Nephron progenitor cell (in vitro differentiated cells): ENCODE results near the gene ALOX12B.

Experiments used
- DNase-seq: peaks from one replicate; pipeline ENCODE4 v3.0.0; 2021
- H3K27ac Mint-ChIP-seq: 2 replicates; pipeline ENCODE4 v1.8.0; 2021; ENCODE audit warnings: mild to moderate bottlenecking, moderate library complexity, mixed read lengths
- H3K27me3 Mint-ChIP-seq: 2 replicates; pipeline ENCODE4 v1.8.0; 2021; ENCODE audit warnings: mild to moderate bottlenecking, low read depth, mixed read lengths; ENCODE audit not compliant: poor library complexity
- H3K36me3 Mint-ChIP-seq: 2 replicates; pipeline ENCODE4 v1.8.0; 2021; ENCODE audit warnings: low read depth, mixed read lengths
- H3K4me1 Mint-ChIP-seq: 2 replicates; pipeline ENCODE4 v1.8.0; 2021; ENCODE audit warnings: mixed read lengths
- H3K4me3 Mint-ChIP-seq: 2 replicates; pipeline ENCODE4 v1.8.0; 2021; ENCODE audit warnings: mild to moderate bottlenecking, moderate library complexity, mixed read lengths
- H3K9me3 Mint-ChIP-seq: 2 replicates; pipeline ENCODE4 v1.8.0; 2021; ENCODE audit warnings: mild to moderate bottlenecking, moderate library complexity, mixed read lengths
- TF ChIP-seq, protein P1 (sequence below): fragments of 200-600 bp; sonication (generic); IDR thresholded peaks from 2 replicates; pipeline ENCODE4 v1.5.0; 2021; ENCODE audit warnings: antibody characterized with exemption

ALOX12B gene

GRCh38 chr17:8076502-8077266, 10.8 kb downstream of the ALOX12B start:
- TF ChIP-seq, protein P1, sequence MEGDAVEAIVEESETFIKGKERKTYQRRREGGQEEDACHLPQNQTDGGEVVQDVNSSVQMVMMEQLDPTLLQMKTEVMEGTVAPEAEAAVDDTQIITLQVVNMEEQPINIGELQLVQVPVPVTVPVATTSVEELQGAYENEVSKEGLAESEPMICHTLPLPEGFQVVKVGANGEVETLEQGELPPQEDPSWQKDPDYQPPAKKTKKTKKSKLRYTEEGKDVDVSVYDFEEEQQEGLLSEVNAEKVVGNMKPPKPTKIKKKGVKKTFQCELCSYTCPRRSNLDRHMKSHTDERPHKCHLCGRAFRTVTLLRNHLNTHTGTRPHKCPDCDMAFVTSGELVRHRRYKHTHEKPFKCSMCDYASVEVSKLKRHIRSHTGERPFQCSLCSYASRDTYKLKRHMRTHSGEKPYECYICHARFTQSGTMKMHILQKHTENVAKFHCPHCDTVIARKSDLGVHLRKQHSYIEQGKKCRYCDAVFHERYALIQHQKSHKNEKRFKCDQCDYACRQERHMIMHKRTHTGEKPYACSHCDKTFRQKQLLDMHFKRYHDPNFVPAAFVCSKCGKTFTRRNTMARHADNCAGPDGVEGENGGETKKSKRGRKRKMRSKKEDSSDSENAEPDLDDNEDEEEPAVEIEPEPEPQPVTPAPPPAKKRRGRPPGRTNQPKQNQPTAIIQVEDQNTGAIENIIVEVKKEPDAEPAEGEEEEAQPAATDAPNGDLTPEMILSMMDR, result no peak
- Mint-ChIP-seq H3K36me3 (no peaks in the 10 kb centered on the region), H3K9me3 (peaks cover 3% of the 10 kb centered on the region), H3K4me1 (peaks cover 28% of the 10 kb centered on the region), H3K27me3 (peaks cover 100% of the 10 kb centered on the region), H3K4me3 (no peak overlapping the region), H3K27ac (no peak overlapping the region)
- DNase-seq, result no peak

GRCh38 chr17:8075574-8076342, 11.8 kb downstream of the ALOX12B start:
- Mint-ChIP-seq H3K4me1 (peaks cover 28% of the 10 kb centered on the region), H3K27me3 (peaks cover 100% of the 10 kb centered on the region), H3K9me3 (peaks cover 3% of the 10 kb centered on the region), H3K4me3 (no peak overlapping the region), H3K36me3 (no peaks in the 10 kb centered on the region), H3K27ac (no peak overlapping the region)
- DNase-seq, result no peak
- TF ChIP-seq, protein P1, result no peak

- H3K27me3 Mint-ChIP-seq, result peaks cover 100% of the 10 kb centered on the region
- TF ChIP-seq, protein P1, result no peak
- peaks cover 3% of the 10 kb centered on the region for H3K9me3 Mint-ChIP-seq
- H3K4me1 Mint-ChIP-seq, result peaks cover 28% of the 10 kb centered on the region
- DNase-seq, result no peak
- no peak overlapping the region for H3K4me3 Mint-ChIP-seq
- H3K27ac Mint-ChIP-seq, result no peak overlapping the region
- no peaks in the 10 kb centered on the region for H3K36me3 Mint-ChIP-seq
Observed at GRCh38 chr17:8075081-8075480, 12.4 kb downstream of the ALOX12B start.

- no peaks in the 10 kb centered on the region for H3K36me3 Mint-ChIP-seq
- peaks cover 3% of the 10 kb centered on the region for H3K9me3 Mint-ChIP-seq
- H3K4me3 Mint-ChIP-seq, result peak overlapping the region; percentile 78
- peaks cover 28% of the 10 kb centered on the region for H3K4me1 Mint-ChIP-seq
- TF ChIP-seq, protein P1, result no peak
- H3K27ac Mint-ChIP-seq, result no peak overlapping the region
- no peak for DNase-seq
- H3K27me3 Mint-ChIP-seq, result peaks cover 100% of the 10 kb centered on the region
Observed at GRCh38 chr17:8074554-8074953, 13.0 kb downstream of the ALOX12B start.

- Mint-ChIP-seq H3K9me3 (peaks cover 3% of the 10 kb centered on the region), H3K4me3 (peak overlapping the region; percentile 78), H3K27ac (no peak overlapping the region), H3K27me3 (peaks cover 100% of the 10 kb centered on the region), H3K4me1 (peaks cover 28% of the 10 kb centered on the region), H3K36me3 (no peaks in the 10 kb centered on the region)
- TF ChIP-seq, protein P1, result peak; percentile 84
- peak; percentile 89 for DNase-seq
Observed at GRCh38 chr17:8073627-8074484, 13.7 kb downstream of the ALOX12B start.
